Measurements from ENCODE around the gene TOMM20.

The TOMM20 gene

DNA sequence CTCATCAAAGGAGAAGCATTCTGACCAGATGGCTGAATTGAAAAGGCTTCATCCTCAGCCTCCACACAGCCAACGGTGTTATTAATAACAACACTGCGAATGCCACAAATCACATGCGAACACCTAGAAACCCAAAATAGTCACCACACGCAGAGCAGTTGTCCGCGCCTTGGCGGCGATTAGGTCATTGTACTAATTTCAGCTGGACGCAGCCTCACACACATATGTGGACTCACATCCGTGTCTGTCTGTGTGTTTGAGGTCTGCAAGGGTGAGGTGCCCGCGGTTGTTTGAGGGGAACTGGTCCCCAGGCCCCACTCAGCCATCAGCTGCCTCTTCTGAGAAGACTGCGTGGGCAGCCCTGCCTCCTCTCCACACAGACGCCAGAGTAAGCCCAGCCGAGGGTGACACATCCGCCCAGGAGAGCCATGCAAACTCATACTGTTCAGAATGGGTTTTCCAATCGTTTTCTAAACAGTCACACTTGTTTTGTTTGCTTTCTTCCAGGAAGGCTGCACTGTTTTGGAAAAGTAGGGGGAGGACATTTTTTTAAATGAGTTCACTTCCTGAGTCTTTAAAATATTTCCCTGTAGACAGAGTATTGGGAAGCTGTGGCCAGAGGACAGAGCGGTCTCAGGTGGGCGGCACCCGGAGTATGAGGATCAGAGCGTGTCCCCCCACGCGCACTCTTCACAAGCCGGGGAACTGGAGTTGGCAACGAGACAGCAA, 53.4 kb downstream of the TOMM20 start:
- Histone ChIP-seq H3K36me3 (replicated peaks; ENCODE audit: insufficient read depth, low read length) (no peaks in the 10 kb centered on the region), H3K79me2 (ENCODE audit: low read length) (no peaks in the 10 kb centered on the region), H3F3A (ENCODE audit: insufficient read depth, low read length) (peaks cover 64% of the 10 kb centered on the region), H3K9ac (ENCODE audit: low read length) (peak overlapping the region; percentile 90), H2AFZ (ENCODE audit: low read length) (peak overlapping the region; percentile 37; the same call in 1 of the 2 replicates), H3K4me2 (ENCODE audit: low read depth, low read length) (peak overlapping the region; percentile 88), H3K9me3 (replicated peaks; ENCODE audit: insufficient read depth, low read length) (no peaks in the 10 kb centered on the region), H3K27me3 (replicated peaks; ENCODE audit: insufficient read depth, low read length) (no peaks in the 10 kb centered on the region), H4K20me1 (ENCODE audit: insufficient read depth, low read length) (no peaks in the 10 kb centered on the region), H3K4me1 (ENCODE audit: low read length) (peaks cover 64% of the 10 kb centered on the region), H3K9me2 (replicated peaks; ENCODE audit: insufficient read depth, low read length) (no peaks in the 10 kb centered on the region), H3K4me3 (ENCODE audit: low read length) (peak overlapping the region; percentile 35), H3K27ac (ENCODE audit: low read length) (peak overlapping the region; percentile 97)
- TF ChIP-seq EZH2 (optimal IDR thresholded peaks at IDR 0.05; ENCODE audit: low read depth, low read length) (no peak), EZH2phosphoT487 (IDR thresholded peaks at IDR 0.05; ENCODE audit: low read length) (no peak)
- TF ChIP-seq, protein P1, sequence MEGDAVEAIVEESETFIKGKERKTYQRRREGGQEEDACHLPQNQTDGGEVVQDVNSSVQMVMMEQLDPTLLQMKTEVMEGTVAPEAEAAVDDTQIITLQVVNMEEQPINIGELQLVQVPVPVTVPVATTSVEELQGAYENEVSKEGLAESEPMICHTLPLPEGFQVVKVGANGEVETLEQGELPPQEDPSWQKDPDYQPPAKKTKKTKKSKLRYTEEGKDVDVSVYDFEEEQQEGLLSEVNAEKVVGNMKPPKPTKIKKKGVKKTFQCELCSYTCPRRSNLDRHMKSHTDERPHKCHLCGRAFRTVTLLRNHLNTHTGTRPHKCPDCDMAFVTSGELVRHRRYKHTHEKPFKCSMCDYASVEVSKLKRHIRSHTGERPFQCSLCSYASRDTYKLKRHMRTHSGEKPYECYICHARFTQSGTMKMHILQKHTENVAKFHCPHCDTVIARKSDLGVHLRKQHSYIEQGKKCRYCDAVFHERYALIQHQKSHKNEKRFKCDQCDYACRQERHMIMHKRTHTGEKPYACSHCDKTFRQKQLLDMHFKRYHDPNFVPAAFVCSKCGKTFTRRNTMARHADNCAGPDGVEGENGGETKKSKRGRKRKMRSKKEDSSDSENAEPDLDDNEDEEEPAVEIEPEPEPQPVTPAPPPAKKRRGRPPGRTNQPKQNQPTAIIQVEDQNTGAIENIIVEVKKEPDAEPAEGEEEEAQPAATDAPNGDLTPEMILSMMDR (IDR thresholded peaks at IDR 0.05; ENCODE audit: low read length) = no peak
- DNase-seq = peak; percentile 95

DNA sequence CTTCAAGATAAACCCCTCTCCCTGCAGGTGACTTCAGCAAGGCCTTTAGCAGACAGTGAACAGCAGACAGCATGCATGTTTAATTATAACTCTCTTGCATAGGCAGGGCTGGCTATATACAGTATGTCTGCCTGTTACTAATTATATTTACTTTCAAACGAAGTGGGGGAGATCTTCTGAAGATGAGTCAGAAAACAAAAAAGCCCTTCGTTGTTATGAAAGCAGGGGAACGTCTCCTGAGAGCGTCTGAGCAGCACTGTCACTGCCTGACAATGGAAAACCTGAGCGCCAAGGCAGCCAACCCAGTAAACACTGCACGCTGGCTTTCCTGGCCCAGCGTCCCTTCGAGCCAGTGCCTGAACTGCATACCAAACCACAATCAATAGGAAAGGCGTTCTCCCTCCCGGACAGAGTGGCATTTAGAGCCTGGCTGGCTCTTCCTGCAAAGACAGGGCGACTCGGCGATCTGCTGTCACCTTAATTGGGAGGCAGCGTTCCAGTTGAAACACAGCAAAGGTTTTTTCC, 54.1 kb downstream of the TOMM20 start:
- H2AFZ ChIP-seq (ENCODE audit: low read length) = peak overlapping the region; percentile 23; the same call in 1 of the 2 replicates
- H3K27me3 ChIP-seq (replicated peaks; ENCODE audit: insufficient read depth, low read length) = no peaks in the 10 kb centered on the region
- H3F3A ChIP-seq (ENCODE audit: insufficient read depth, low read length) = peaks cover 57% of the 10 kb centered on the region
- peak overlapping the region; percentile 97 for H3K27ac ChIP-seq (ENCODE audit: low read length)
- H3K9ac ChIP-seq (ENCODE audit: low read length) = peak overlapping the region; percentile 90
- H3K4me3 ChIP-seq (ENCODE audit: low read length) = peak overlapping the region; percentile 35
- no peaks in the 10 kb centered on the region for H4K20me1 ChIP-seq (ENCODE audit: insufficient read depth, low read length)
- DNase-seq = peak; percentile 78
- H3K79me2 ChIP-seq (ENCODE audit: low read length) = no peaks in the 10 kb centered on the region
- no peaks in the 10 kb centered on the region for H3K9me3 ChIP-seq (replicated peaks; ENCODE audit: insufficient read depth, low read length)
- H3K9me2 ChIP-seq (replicated peaks; ENCODE audit: insufficient read depth, low read length) = no peaks in the 10 kb centered on the region
- H3K4me1 ChIP-seq (ENCODE audit: low read length) = peaks cover 58% of the 10 kb centered on the region
- peak overlapping the region; percentile 88 for H3K4me2 ChIP-seq (ENCODE audit: low read depth, low read length)
- H3K36me3 ChIP-seq (replicated peaks; ENCODE audit: insufficient read depth, low read length) = no peaks in the 10 kb centered on the region
- no peak for TF ChIP-seq EZH2 (optimal IDR thresholded peaks at IDR 0.05; ENCODE audit: low read depth, low read length)
- TF ChIP-seq EZH2phosphoT487 (IDR thresholded peaks at IDR 0.05; ENCODE audit: low read length) = no peak
- TF ChIP-seq, protein P1 (IDR thresholded peaks at IDR 0.05; ENCODE audit: low read length) = no peak

DNA sequence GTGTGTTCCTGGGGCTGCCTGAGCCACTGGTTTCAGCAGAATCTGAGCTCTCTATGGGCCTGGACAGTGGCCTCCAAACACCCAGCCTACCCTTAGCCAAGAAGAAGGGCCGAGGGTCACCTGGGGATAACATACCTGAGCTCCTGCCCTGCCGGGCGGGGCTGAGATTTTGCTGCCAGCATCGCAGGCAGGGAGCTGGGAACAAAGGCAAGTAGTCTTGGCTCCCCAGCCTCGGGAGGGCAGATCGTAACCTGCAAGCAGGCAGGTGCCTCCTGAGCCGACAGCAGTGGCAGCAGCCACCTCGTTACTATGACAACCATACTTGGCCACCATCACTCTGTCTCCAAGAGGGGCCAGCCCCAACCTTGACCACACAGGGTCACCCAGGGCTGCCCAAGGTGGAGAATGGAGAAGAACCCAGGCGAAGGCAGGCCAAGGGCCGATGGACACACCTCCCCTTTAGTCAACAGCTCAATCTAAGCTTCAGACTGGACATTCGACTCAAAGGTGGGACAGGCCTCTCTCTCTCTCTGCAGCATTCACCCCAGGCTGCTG, 54.6 kb downstream of the TOMM20 start:
- DNase-seq = peak; percentile 34

More for the DNA sequence above, 54.6 kb downstream of the TOMM20 start:
- TF ChIP-seq, protein P1 (IDR thresholded peaks at IDR 0.05; ENCODE audit: low read length) = no peak
- TF ChIP-seq EZH2phosphoT487 (IDR thresholded peaks at IDR 0.05; ENCODE audit: low read length) = no peak
- no peak for TF ChIP-seq EZH2 (optimal IDR thresholded peaks at IDR 0.05; ENCODE audit: low read depth, low read length)
- Histone ChIP-seq H3K4me3 (ENCODE audit: low read length) (peak overlapping the region; percentile 35; the same call in 1 of the 2 replicates), H3K27me3 (replicated peaks; ENCODE audit: insufficient read depth, low read length) (no peaks in the 10 kb centered on the region), H3K79me2 (ENCODE audit: low read length) (no peaks in the 10 kb centered on the region), H4K20me1 (ENCODE audit: insufficient read depth, low read length) (no peaks in the 10 kb centered on the region), H3F3A (ENCODE audit: insufficient read depth, low read length) (peaks cover 52% of the 10 kb centered on the region), H2AFZ (ENCODE audit: low read length) (peak overlapping the region; percentile 2; the same call in 1 of the 2 replicates), H3K36me3 (replicated peaks; ENCODE audit: insufficient read depth, low read length) (no peaks in the 10 kb centered on the region), H3K9ac (ENCODE audit: low read length) (peak overlapping the region; percentile 90), H3K9me3 (replicated peaks; ENCODE audit: insufficient read depth, low read length) (no peaks in the 10 kb centered on the region), H3K9me2 (replicated peaks; ENCODE audit: insufficient read depth, low read length) (no peaks in the 10 kb centered on the region), H3K4me2 (ENCODE audit: low read depth, low read length) (peak overlapping the region; percentile 88), H3K4me1 (ENCODE audit: low read length) (peaks cover 53% of the 10 kb centered on the region), H3K27ac (ENCODE audit: low read length) (peak overlapping the region; percentile 97)
